GM12874 (cell line): ENCODE results near the gene LRIT1.

Experiments used
- TF ChIP-seq, protein P1 (sequence below): IDR thresholded peaks from 2 replicates; pipeline ENCODE4 v1.5.1; 2011; ENCODE audit warnings: low read depth, mild to moderate bottlenecking, control low read depth, low read length, moderate library complexity; ENCODE audit not compliant: insufficient read depth

The LRIT1 gene

DNA sequence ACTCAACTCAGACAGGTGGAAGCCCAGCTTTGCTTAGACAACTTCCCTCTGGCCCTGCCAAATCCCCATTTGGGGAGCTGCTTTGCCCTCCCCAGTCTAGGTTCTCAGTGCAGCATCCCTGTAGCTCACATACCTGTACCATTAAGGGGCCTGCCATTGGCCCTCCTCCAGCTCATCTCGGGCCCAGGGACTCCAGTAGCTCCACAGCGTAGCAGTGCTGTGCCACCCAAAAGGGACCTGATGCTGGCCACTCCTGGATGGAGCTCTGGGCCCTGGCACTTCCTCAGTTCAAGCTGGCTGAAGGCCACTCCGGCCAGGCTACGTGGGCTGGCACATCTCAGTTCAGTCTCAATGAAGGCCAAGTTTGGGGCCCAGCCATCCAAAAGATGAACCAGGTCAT, 7.4 kb downstream of the LRIT1 start:
- TF ChIP-seq, protein P1, sequence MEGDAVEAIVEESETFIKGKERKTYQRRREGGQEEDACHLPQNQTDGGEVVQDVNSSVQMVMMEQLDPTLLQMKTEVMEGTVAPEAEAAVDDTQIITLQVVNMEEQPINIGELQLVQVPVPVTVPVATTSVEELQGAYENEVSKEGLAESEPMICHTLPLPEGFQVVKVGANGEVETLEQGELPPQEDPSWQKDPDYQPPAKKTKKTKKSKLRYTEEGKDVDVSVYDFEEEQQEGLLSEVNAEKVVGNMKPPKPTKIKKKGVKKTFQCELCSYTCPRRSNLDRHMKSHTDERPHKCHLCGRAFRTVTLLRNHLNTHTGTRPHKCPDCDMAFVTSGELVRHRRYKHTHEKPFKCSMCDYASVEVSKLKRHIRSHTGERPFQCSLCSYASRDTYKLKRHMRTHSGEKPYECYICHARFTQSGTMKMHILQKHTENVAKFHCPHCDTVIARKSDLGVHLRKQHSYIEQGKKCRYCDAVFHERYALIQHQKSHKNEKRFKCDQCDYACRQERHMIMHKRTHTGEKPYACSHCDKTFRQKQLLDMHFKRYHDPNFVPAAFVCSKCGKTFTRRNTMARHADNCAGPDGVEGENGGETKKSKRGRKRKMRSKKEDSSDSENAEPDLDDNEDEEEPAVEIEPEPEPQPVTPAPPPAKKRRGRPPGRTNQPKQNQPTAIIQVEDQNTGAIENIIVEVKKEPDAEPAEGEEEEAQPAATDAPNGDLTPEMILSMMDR: no peak

GRCh38 chr10:84232376-84232775, 9.0 kb downstream of the LRIT1 start:
- TF ChIP-seq, protein P1: no peak

- TF ChIP-seq, protein P1: no peak
Measured at GRCh38 chr10:84230359-84230758, 11.0 kb downstream of the LRIT1 start.

GRCh38 chr10:84227810-84228209, 13.5 kb downstream of the LRIT1 start:
- TF ChIP-seq, protein P1: no peak

GRCh38 chr10:84226616-84227015, 14.7 kb downstream of the LRIT1 start:
- TF ChIP-seq, protein P1: no peak

GRCh38 chr10:84225427-84226173, 15.7 kb downstream of the LRIT1 start, which contains the start of gene LRIT2:
TSS of gene LRIT2 (minus strand) at chr10:84225544. CDS start at chr10:84225520, 24 bp downstream.
- TF ChIP-seq, protein P1: no peak

GRCh38 chr10:84224411-84225028, 16.8 kb downstream of the LRIT1 start:
- TF ChIP-seq, protein P1: no peak
